NCI-H1105 (cell line): Measurements from ENCODE around the gene CACNB1.

ENCODE experiments used
- DNase-seq: peaks from one replicate; lab custom pipeline; 2025; lab: John Stamatoyannopoulos, UW

CACNB1 gene

GRCh38 chr17:39123627-39124026, 73.8 kb downstream of the CACNB1 start:
- DNase-seq: no peak
